HG03139 (cell line): ENCODE measurements around the gene MOB2.

Experiments
- ATAC-seq: cut with Tn5 transposase; IDR thresholded peaks from one replicate; pipeline ENCODE4 v1.9.1; 2021; ENCODE audit not compliant: unreplicated experiment

Gene MOB2

GRCh38 chr11:1422981-1423380, 63.6 kb downstream of the MOB2 start:
- no peak for ATAC-seq

GRCh38 chr11:1422481-1422880, 64.1 kb downstream of the MOB2 start:
- no peak for ATAC-seq

- ATAC-seq = no peak
Observed at GRCh38 chr11:1421291-1421690, 65.3 kb downstream of the MOB2 start.

- ATAC-seq = no peak
Observed at GRCh38 chr11:1419811-1420210, 66.8 kb downstream of the MOB2 start.
